Measurements from ENCODE around the gene FLRT2. TPM values are rescaled to one million over a fixed set of nuclear protein-coding genes. Genes with fewer than 3 reads are reported as not detected.
A peak's percentile ranks its signal among the peaks of the same experiment; 100 is the strongest.

Gene FLRT2
- total and polyA plus RNA-seq, 2 experiments from 2014 or later: 5.2 to 5.8 TPM

- TF ChIP-seq CTCF (IDR thresholded peaks at IDR 0.05; ENCODE audit: low read depth, low read length): no peak
- H3K27me3 ChIP-seq: no peaks in the 10 kb centered on the region
- H3K4me3 ChIP-seq: no peak overlapping the region
- no peaks in the 10 kb centered on the region for H3K9me3 ChIP-seq (ENCODE audit: low read depth)
- no peak overlapping the region for H3K27ac ChIP-seq
- DNase-seq (ENCODE audit: low read depth in 1 of 2, low spot score in 1 of 2): peak in 1 of 2 donors; percentile 14
- no peaks in the 10 kb centered on the region for H3K36me3 ChIP-seq
- no peaks in the 10 kb centered on the region for H3K4me1 ChIP-seq (ENCODE audit: low read depth)
These were observed 104.3 kb downstream of the FLRT2 start for GRCh38 chr14:85634205-85634604.

GRCh38 chr14:85644211-85644610 lies 114.3 kb downstream of the FLRT2 start:
- no peak for TF ChIP-seq CTCF (IDR thresholded peaks at IDR 0.05; ENCODE audit: low read depth, low read length)
- no peaks in the 10 kb centered on the region for H3K36me3 ChIP-seq
- no peaks in the 10 kb centered on the region for H3K27me3 ChIP-seq
- no peak for DNase-seq (ENCODE audit: low read depth in 1 of 2, low spot score in 1 of 2)
- no peak overlapping the region for H3K27ac ChIP-seq
- no peak overlapping the region for H3K4me3 ChIP-seq
- H3K9me3 ChIP-seq (ENCODE audit: low read depth): no peaks in the 10 kb centered on the region
- no peaks in the 10 kb centered on the region for H3K4me1 ChIP-seq (ENCODE audit: low read depth)

GRCh38 chr14:85653029-85653428 lies 123.1 kb downstream of the FLRT2 start:
- no peak overlapping the region for H3K4me3 ChIP-seq
- no peaks in the 10 kb centered on the region for H3K9me3 ChIP-seq (ENCODE audit: low read depth)
- no peaks in the 10 kb centered on the region for H3K4me1 ChIP-seq (ENCODE audit: low read depth)
- H3K27ac ChIP-seq: no peak overlapping the region
- no peak for TF ChIP-seq CTCF (IDR thresholded peaks at IDR 0.05; ENCODE audit: low read depth, low read length)
- H3K27me3 ChIP-seq: no peaks in the 10 kb centered on the region
- no peaks in the 10 kb centered on the region for H3K36me3 ChIP-seq
- no peak for DNase-seq (ENCODE audit: low read depth in 1 of 2, low spot score in 1 of 2)

GRCh38 chr14:85660243-85660922 lies 130.4 kb downstream of the FLRT2 start:
- Histone ChIP-seq H3K4me1 (ENCODE audit: low read depth) (no peaks in the 10 kb centered on the region), H3K27ac (no peak overlapping the region), H3K27me3 (no peaks in the 10 kb centered on the region), H3K4me3 (no peak overlapping the region), H3K9me3 (ENCODE audit: low read depth) (no peaks in the 10 kb centered on the region), H3K36me3 (no peaks in the 10 kb centered on the region)
- DNase-seq (ENCODE audit: low read depth in 1 of 2, low spot score in 1 of 2): no peak
- no peak for TF ChIP-seq CTCF (IDR thresholded peaks at IDR 0.05; ENCODE audit: low read depth, low read length)

- Histone ChIP-seq H3K36me3 (no peaks in the 10 kb centered on the region), H3K27me3 (no peaks in the 10 kb centered on the region), H3K4me1 (ENCODE audit: low read depth) (no peaks in the 10 kb centered on the region), H3K9me3 (ENCODE audit: low read depth) (no peaks in the 10 kb centered on the region), H3K4me3 (no peak overlapping the region), H3K27ac (no peak overlapping the region)
- DNase-seq (ENCODE audit: low read depth in 1 of 2, low spot score in 1 of 2): no peak
- TF ChIP-seq CTCF (IDR thresholded peaks at IDR 0.05; ENCODE audit: low read depth, low read length): no peak
These were observed 132.2 kb downstream of the FLRT2 start for GRCh38 chr14:85662096-85662495.

All from cardiac muscle cell (in vitro differentiated cells and primary cell).